IPS DF 6.9 (cell line): Measurements from ENCODE around the gene PEAK3.

Experiments
- DNase-seq: peaks from one replicate; pipeline ENCODE4 v3.0.0-alpha.2; 2013; ENCODE audit warnings: low read depth, low spot score
- H3K27ac ChIP-seq: one replicate; pipeline ENCODE4 v1.5.1; 2013; ENCODE audit warnings: low read length, control low read depth
- H3K27me3 ChIP-seq: 2 replicates; pipeline ENCODE4 v1.6.1; 2013; ENCODE audit warnings: mild to moderate bottlenecking, low read length; ENCODE audit not compliant: control insufficient read depth, insufficient read depth
- H3K36me3 ChIP-seq: 2 replicates; pipeline ENCODE4 v1.6.1; 2013; ENCODE audit warnings: low read length; ENCODE audit not compliant: control insufficient read depth, insufficient read depth
- H3K4me1 ChIP-seq: 2 replicates; pipeline ENCODE4 v1.6.1; 2013; ENCODE audit warnings: low read length; ENCODE audit not compliant: control insufficient read depth, insufficient read depth
- H3K4me3 ChIP-seq: 2 replicates; pipeline ENCODE4 v1.5.1; 2013; ENCODE audit warnings: mild to moderate bottlenecking, low read length
- H3K9me3 ChIP-seq: 2 replicates; pipeline ENCODE4 v1.6.1; 2013; ENCODE audit warnings: low read length, inconsistent platforms; ENCODE audit not compliant: control insufficient read depth, insufficient read depth
- WGBS: extraction: QIAGEN DNeasy Blood & Tissue Kit; methylation state at CpG from one replicate; pipeline ENCODE4 v1.1.7; 2013; ENCODE audit warnings: mixed read lengths, missing lambda C conversion rate; ENCODE audit not compliant: insufficient read length, insufficient coverage; 5-methylcytosine and 5-hydroxymethylcytosine counted together

Gene PEAK3

GRCh38 chr19:2243274-2244124 is 38.5 kb downstream of the PEAK3 start:
- no peaks in the 10 kb centered on the region for H3K27me3 ChIP-seq
- H3K36me3 ChIP-seq, result peaks cover 40% of the 10 kb centered on the region
- no peak overlapping the region for H3K27ac ChIP-seq
- no peak overlapping the region for H3K4me3 ChIP-seq
- H3K4me1 ChIP-seq, result no peaks in the 10 kb centered on the region; the same call in 1 of the 2 replicates
- no peaks in the 10 kb centered on the region for H3K9me3 ChIP-seq
- WGBS, result no CpG with 5 or more reads among the region's 32 CpGs
- no peak for DNase-seq

- DNase-seq, result no peak
- WGBS, result no CpG with 5 or more reads among the region's 8 CpGs
- Histone ChIP-seq H3K4me3 (no peak overlapping the region), H3K9me3 (no peaks in the 10 kb centered on the region), H3K36me3 (peaks cover 40% of the 10 kb centered on the region), H3K27me3 (no peaks in the 10 kb centered on the region), H3K4me1 (no peaks in the 10 kb centered on the region; the same call in 1 of the 2 replicates), H3K27ac (no peak overlapping the region)
Measured at GRCh38 chr19:2242816-2243215, 39.2 kb downstream of the PEAK3 start.

GRCh38 chr19:2242092-2242537 is 39.9 kb downstream of the PEAK3 start:
- no peaks in the 10 kb centered on the region for H3K27me3 ChIP-seq
- H3K27ac ChIP-seq, result no peak overlapping the region
- no peak for DNase-seq

GRCh38 chr19:2240881-2241760 is 40.9 kb downstream of the PEAK3 start:
- Histone ChIP-seq H3K27ac (no peak overlapping the region), H3K4me1 (no peaks in the 10 kb centered on the region; the same call in 1 of the 2 replicates), H3K4me3 (no peak overlapping the region), H3K27me3 (no peaks in the 10 kb centered on the region), H3K9me3 (no peaks in the 10 kb centered on the region), H3K36me3 (peaks cover 26% of the 10 kb centered on the region)
- WGBS, result no CpG with 5 or more reads among the region's 41 CpGs
- no peak for DNase-seq

More at GRCh38 chr19:2242092-2242537, 39.9 kb downstream of the PEAK3 start:
- no peak overlapping the region for H3K4me3 ChIP-seq
- no peaks in the 10 kb centered on the region for H3K9me3 ChIP-seq
- no CpG with 5 or more reads among the region's 12 CpGs for WGBS
- H3K36me3 ChIP-seq, result peaks cover 35% of the 10 kb centered on the region
- H3K4me1 ChIP-seq, result no peaks in the 10 kb centered on the region; the same call in 1 of the 2 replicates

- WGBS, result no CpG with 5 or more reads among the region's 34 CpGs
- Histone ChIP-seq H3K27me3 (no peaks in the 10 kb centered on the region), H3K27ac (no peak overlapping the region), H3K9me3 (no peaks in the 10 kb centered on the region), H3K4me3 (no peak overlapping the region), H3K4me1 (no peaks in the 10 kb centered on the region; the same call in 1 of the 2 replicates), H3K36me3 (peaks cover 17% of the 10 kb centered on the region)
- no peak for DNase-seq
Measured at GRCh38 chr19:2239771-2240770, 41.9 kb downstream of the PEAK3 start.

- Histone ChIP-seq H3K36me3 (peaks cover 10% of the 10 kb centered on the region), H3K4me3 (no peak overlapping the region)
- WGBS, result no CpG with 5 or more reads among the region's 10 CpGs
Measured at GRCh38 chr19:2239173-2239572, 42.8 kb downstream of the PEAK3 start.

GRCh38 chr19:2237869-2238153 is 44.2 kb downstream of the PEAK3 start:
- DNase-seq, result no peak
- Histone ChIP-seq H3K9me3 (no peaks in the 10 kb centered on the region), H3K27ac (no peak overlapping the region), H3K36me3 (peaks cover 5% of the 10 kb centered on the region; the same call in 1 of the 2 replicates), H3K4me1 (no peaks in the 10 kb centered on the region; the same call in 1 of the 2 replicates), H3K27me3 (no peaks in the 10 kb centered on the region), H3K4me3 (no peak overlapping the region)
- WGBS, result no CpG with 5 or more reads among the region's 6 CpGs

More at GRCh38 chr19:2239173-2239572, 42.8 kb downstream of the PEAK3 start:
- no peak for DNase-seq
- Histone ChIP-seq H3K9me3 (no peaks in the 10 kb centered on the region), H3K27me3 (no peaks in the 10 kb centered on the region), H3K4me1 (no peaks in the 10 kb centered on the region; the same call in 1 of the 2 replicates), H3K27ac (no peak overlapping the region)

- H3K36me3 ChIP-seq, result peaks cover 5% of the 10 kb centered on the region; the same call in 1 of the 2 replicates
- DNase-seq, result no peak
- no peaks in the 10 kb centered on the region; the same call in 1 of the 2 replicates for H3K4me1 ChIP-seq
- no peaks in the 10 kb centered on the region for H3K9me3 ChIP-seq
- peak overlapping the region; percentile 88 for H3K4me3 ChIP-seq
- no CpG with 5 or more reads among the region's 43 CpGs for WGBS
- H3K27ac ChIP-seq, result no peak overlapping the region
- no peaks in the 10 kb centered on the region for H3K27me3 ChIP-seq
Measured at GRCh38 chr19:2237051-2237868, 44.7 kb downstream of the PEAK3 start.
